ENCODE measurements around the gene PPIP5K1. TPM values are rescaled to one million over a fixed set of nuclear protein-coding genes. Genes with fewer than 3 reads are reported as not detected.
A peak's percentile ranks its signal among the peaks of the same experiment; 100 is the strongest.

The PPIP5K1 gene
- total RNA-seq, 1 experiment from 2014 or later: 31.5 TPM

- Histone ChIP-seq H3K79me2 (ENCODE audit: low read length) (no peaks in the 10 kb centered on the region), H4K20me1 (ENCODE audit: insufficient read depth, low read depth, low read length) (no peaks in the 10 kb centered on the region), H3K4me1 (ENCODE audit: low read length) (no peaks in the 10 kb centered on the region), H3K9me3 (ENCODE audit: low read length) (no peaks in the 10 kb centered on the region), H3K4me3 (ENCODE audit: low read length) (no peak overlapping the region), H3K36me3 (ENCODE audit: insufficient read depth, low read length) (no peaks in the 10 kb centered on the region), H3K27ac (ENCODE audit: low read length) (no peak overlapping the region), H3K9me2 (replicated peaks; ENCODE audit: insufficient read depth, low read length) (no peaks in the 10 kb centered on the region), H3K9ac (ENCODE audit: low read length) (no peak overlapping the region), H3K4me2 (ENCODE audit: low read depth, low read length, poor library complexity, severe bottlenecking) (no peak overlapping the region), H2AFZ (ENCODE audit: low read length) (no peak overlapping the region), H3K27me3 (ENCODE audit: low read length) (no peaks in the 10 kb centered on the region)
- peak; percentile 19 for DNase-seq
These were observed 62.8 kb downstream of the PPIP5K1 start for GRCh38 chr15:43527016-43527801.

GRCh38 chr15:43526261-43526930 is 63.6 kb downstream of the PPIP5K1 start:
- Histone ChIP-seq H3K4me3 (ENCODE audit: low read length) (no peak overlapping the region), H3K36me3 (ENCODE audit: insufficient read depth, low read length) (no peaks in the 10 kb centered on the region), H3K4me1 (ENCODE audit: low read length) (no peaks in the 10 kb centered on the region), H3K9me2 (replicated peaks; ENCODE audit: insufficient read depth, low read length) (no peaks in the 10 kb centered on the region), H3K9me3 (ENCODE audit: low read length) (no peaks in the 10 kb centered on the region), H3K9ac (ENCODE audit: low read length) (no peak overlapping the region), H3K4me2 (ENCODE audit: low read depth, low read length, poor library complexity, severe bottlenecking) (no peak overlapping the region), H3K79me2 (ENCODE audit: low read length) (no peaks in the 10 kb centered on the region), H4K20me1 (ENCODE audit: insufficient read depth, low read depth, low read length) (no peaks in the 10 kb centered on the region), H3K27ac (ENCODE audit: low read length) (no peak overlapping the region), H3K27me3 (ENCODE audit: low read length) (no peaks in the 10 kb centered on the region), H2AFZ (ENCODE audit: low read length) (no peak overlapping the region)
- DNase-seq: peak; percentile 33

GRCh38 chr15:43525131-43525530 is 64.9 kb downstream of the PPIP5K1 start:
- Histone ChIP-seq H3K4me2 (ENCODE audit: low read depth, low read length, poor library complexity, severe bottlenecking) (no peak overlapping the region), H4K20me1 (ENCODE audit: insufficient read depth, low read depth, low read length) (no peaks in the 10 kb centered on the region), H3K79me2 (ENCODE audit: low read length) (no peaks in the 10 kb centered on the region), H3K27me3 (ENCODE audit: low read length) (no peaks in the 10 kb centered on the region), H2AFZ (ENCODE audit: low read length) (no peak overlapping the region), H3K9me3 (ENCODE audit: low read length) (no peaks in the 10 kb centered on the region), H3K4me3 (ENCODE audit: low read length) (no peak overlapping the region), H3K9me2 (replicated peaks; ENCODE audit: insufficient read depth, low read length) (no peaks in the 10 kb centered on the region), H3K27ac (ENCODE audit: low read length) (no peak overlapping the region), H3K9ac (ENCODE audit: low read length) (no peak overlapping the region), H3K4me1 (ENCODE audit: low read length) (no peaks in the 10 kb centered on the region), H3K36me3 (ENCODE audit: insufficient read depth, low read length) (no peaks in the 10 kb centered on the region)
- DNase-seq: peak; percentile 42

GRCh38 chr15:43524254-43524845 is 65.7 kb downstream of the PPIP5K1 start:
- Histone ChIP-seq H3K9ac (ENCODE audit: low read length) (no peak overlapping the region), H3K27ac (ENCODE audit: low read length) (no peak overlapping the region), H3K4me3 (ENCODE audit: low read length) (no peak overlapping the region), H3K27me3 (ENCODE audit: low read length) (no peaks in the 10 kb centered on the region), H2AFZ (ENCODE audit: low read length) (no peak overlapping the region), H3K4me1 (ENCODE audit: low read length) (no peaks in the 10 kb centered on the region), H3K79me2 (ENCODE audit: low read length) (no peaks in the 10 kb centered on the region), H3K9me2 (replicated peaks; ENCODE audit: insufficient read depth, low read length) (no peaks in the 10 kb centered on the region), H3K36me3 (ENCODE audit: insufficient read depth, low read length) (no peaks in the 10 kb centered on the region), H3K4me2 (ENCODE audit: low read depth, low read length, poor library complexity, severe bottlenecking) (no peak overlapping the region), H3K9me3 (ENCODE audit: low read length) (no peaks in the 10 kb centered on the region), H4K20me1 (ENCODE audit: insufficient read depth, low read depth, low read length) (no peaks in the 10 kb centered on the region)
- DNase-seq: no peak

GRCh38 chr15:43523646-43524045 is 66.4 kb downstream of the PPIP5K1 start:
- Histone ChIP-seq H3K79me2 (ENCODE audit: low read length) (no peaks in the 10 kb centered on the region), H3K36me3 (ENCODE audit: insufficient read depth, low read length) (no peaks in the 10 kb centered on the region), H3K4me2 (ENCODE audit: low read depth, low read length, poor library complexity, severe bottlenecking) (no peak overlapping the region), H3K27me3 (ENCODE audit: low read length) (no peaks in the 10 kb centered on the region), H3K9ac (ENCODE audit: low read length) (no peak overlapping the region), H3K9me3 (ENCODE audit: low read length) (no peaks in the 10 kb centered on the region), H3K27ac (ENCODE audit: low read length) (no peak overlapping the region), H3K4me3 (ENCODE audit: low read length) (no peak overlapping the region), H2AFZ (ENCODE audit: low read length) (no peak overlapping the region), H3K9me2 (replicated peaks; ENCODE audit: insufficient read depth, low read length) (no peaks in the 10 kb centered on the region), H3K4me1 (ENCODE audit: low read length) (no peaks in the 10 kb centered on the region; the same call in 1 of the 2 replicates), H4K20me1 (ENCODE audit: insufficient read depth, low read depth, low read length) (no peaks in the 10 kb centered on the region)
- DNase-seq: peak; percentile 23

- H3K4me1 ChIP-seq (ENCODE audit: low read length): no peaks in the 10 kb centered on the region; the same call in 1 of the 2 replicates
- no peak overlapping the region for H3K4me3 ChIP-seq (ENCODE audit: low read length)
- no peak overlapping the region for H3K4me2 ChIP-seq (ENCODE audit: low read depth, low read length, poor library complexity, severe bottlenecking)
- no peak overlapping the region for H2AFZ ChIP-seq (ENCODE audit: low read length)
- H3K9me2 ChIP-seq (replicated peaks; ENCODE audit: insufficient read depth, low read length): no peaks in the 10 kb centered on the region
- H4K20me1 ChIP-seq (ENCODE audit: insufficient read depth, low read depth, low read length): no peaks in the 10 kb centered on the region
- no peak overlapping the region for H3K27ac ChIP-seq (ENCODE audit: low read length)
- no peaks in the 10 kb centered on the region for H3K36me3 ChIP-seq (ENCODE audit: insufficient read depth, low read length)
- no peak overlapping the region for H3K9ac ChIP-seq (ENCODE audit: low read length)
- peak; percentile 31 for DNase-seq
- H3K79me2 ChIP-seq (ENCODE audit: low read length): no peaks in the 10 kb centered on the region
- H3K9me3 ChIP-seq (ENCODE audit: low read length): no peaks in the 10 kb centered on the region
- H3K27me3 ChIP-seq (ENCODE audit: low read length): no peaks in the 10 kb centered on the region
These were observed 67.8 kb downstream of the PPIP5K1 start for GRCh38 chr15:43522247-43522646.

GRCh38 chr15:43521419-43521818 is 68.6 kb downstream of the PPIP5K1 start:
- H3K9me3 ChIP-seq (ENCODE audit: low read length): no peaks in the 10 kb centered on the region
- H3K79me2 ChIP-seq (ENCODE audit: low read length): no peaks in the 10 kb centered on the region
- H3K36me3 ChIP-seq (ENCODE audit: insufficient read depth, low read length): no peaks in the 10 kb centered on the region
- H3K27me3 ChIP-seq (ENCODE audit: low read length): no peaks in the 10 kb centered on the region
- H3K4me2 ChIP-seq (ENCODE audit: low read depth, low read length, poor library complexity, severe bottlenecking): no peak overlapping the region
- no peak overlapping the region for H2AFZ ChIP-seq (ENCODE audit: low read length)
- H4K20me1 ChIP-seq (ENCODE audit: insufficient read depth, low read depth, low read length): no peaks in the 10 kb centered on the region
- H3K4me1 ChIP-seq (ENCODE audit: low read length): peaks cover 5% of the 10 kb centered on the region
- DNase-seq: no peak
- no peak overlapping the region for H3K27ac ChIP-seq (ENCODE audit: low read length)
- no peak overlapping the region for H3K4me3 ChIP-seq (ENCODE audit: low read length)
- H3K9ac ChIP-seq (ENCODE audit: low read length): no peak overlapping the region
- H3K9me2 ChIP-seq (replicated peaks; ENCODE audit: insufficient read depth, low read length): no peaks in the 10 kb centered on the region

GRCh38 chr15:43520138-43520537 is 69.9 kb downstream of the PPIP5K1 start:
- no peak overlapping the region for H3K4me2 ChIP-seq (ENCODE audit: low read depth, low read length, poor library complexity, severe bottlenecking)
- H4K20me1 ChIP-seq (ENCODE audit: insufficient read depth, low read depth, low read length): no peaks in the 10 kb centered on the region
- H3K9ac ChIP-seq (ENCODE audit: low read length): no peak overlapping the region
- no peaks in the 10 kb centered on the region for H3K36me3 ChIP-seq (ENCODE audit: insufficient read depth, low read length)
- peak; percentile 29 for DNase-seq
- H2AFZ ChIP-seq (ENCODE audit: low read length): no peak overlapping the region
- no peaks in the 10 kb centered on the region for H3K79me2 ChIP-seq (ENCODE audit: low read length)
- H3K9me2 ChIP-seq (replicated peaks; ENCODE audit: insufficient read depth, low read length): no peaks in the 10 kb centered on the region
- no peaks in the 10 kb centered on the region for H3K9me3 ChIP-seq (ENCODE audit: low read length)
- H3K27ac ChIP-seq (ENCODE audit: low read length): no peak overlapping the region
- no peak overlapping the region for H3K4me3 ChIP-seq (ENCODE audit: low read length)
- H3K27me3 ChIP-seq (ENCODE audit: low read length): no peaks in the 10 kb centered on the region
- peaks cover 15% of the 10 kb centered on the region for H3K4me1 ChIP-seq (ENCODE audit: low read length)
